Lung (tissue), 12 donors: ENCODE results near the gene AUNIP. TPM values are rescaled to one million over a fixed set of nuclear protein-coding genes. Genes with fewer than 3 reads are reported as not detected.

Source experiments
- ATAC-seq: fragments of 200-7000 bp; cut with Tn5 transposase; one replicate; pipeline ENCODE4 v1.9.1; 2020; ENCODE audit warnings: moderate number of reproducible peaks; ENCODE audit not compliant: insufficient read depth, low FRiP score
- DNase-seq, 3 donors: peaks; one replicate each; pipeline ENCODE4 v3.0.0-alpha.2; 2013 to 2017
- H3K27ac ChIP-seq, 2 donors: one replicate each; pipeline ENCODE4 v1.5.1; 2013; ENCODE audit warnings: mild to moderate bottlenecking in 2 of 2, moderate library complexity in 2 of 2, control low read depth in 1 of 2, inconsistent platforms in 1 of 2, low read depth in 1 of 2, low read length in 1 of 2
- H3K27me3 ChIP-seq, 3 donors: one replicate each; pipeline ENCODE4 v1.5.1; 2013; ENCODE audit warnings: low read length in 2 of 3; ENCODE audit not compliant: control insufficient read depth in 3 of 3, insufficient read depth in 3 of 3
- H3K36me3 ChIP-seq, 4 donors: one replicate each; pipeline ENCODE4 v1.5.1; 2013; ENCODE audit warnings: low read length in 4 of 4, mild to moderate bottlenecking in 1 of 4, moderate library complexity in 1 of 4; ENCODE audit not compliant: control insufficient read depth in 4 of 4, insufficient read depth in 4 of 4
- H3K4me1 ChIP-seq, 5 donors: one replicate each; pipeline ENCODE4 v1.5.1; 2013; ENCODE audit warnings: low read length in 5 of 5, mild to moderate bottlenecking in 2 of 5, moderate library complexity in 1 of 5; ENCODE audit not compliant: control insufficient read depth in 5 of 5, insufficient read depth in 5 of 5
- H3K4me3 ChIP-seq: one replicate; pipeline ENCODE4 v1.5.1; 2013; ENCODE audit warnings: mild to moderate bottlenecking, control low read depth, moderate library complexity
- H3K9ac ChIP-seq, 2 donors: one replicate each; pipeline ENCODE4 v1.5.1; 2013; ENCODE audit warnings: low read length in 2 of 2, control low read depth in 1 of 2; ENCODE audit not compliant: insufficient read depth in 1 of 2
- H3K9me3 ChIP-seq, 4 donors: one replicate each; pipeline ENCODE4 v1.5.1; 2013; ENCODE audit warnings: low read length in 3 of 4, mild to moderate bottlenecking in 1 of 4, moderate library complexity in 1 of 4; ENCODE audit not compliant: control insufficient read depth in 4 of 4, insufficient read depth in 3 of 4
- WGBS, 2 donors: extraction: QIAGEN DNeasy Blood & Tissue Kit; methylation state at CpG; one replicate each; pipeline ENCODE4 v1.1.7; 2013; 5-methylcytosine and 5-hydroxymethylcytosine counted together
- polyA plus RNA-seq, 2 donors: library from polyadenylated mRNA; stranded (reverse); fragments of 200-250 nt; gene quantifications; one replicate each; pipeline ENCODE4 v1.2.1, GENCODE V29; 2013
- total RNA-seq, 2 donors: library from RNA; depleted of rRNA in 1 of 2; stranded (reverse); fragments of >200 nt in 1 of 2; gene quantifications; one replicate each; pipeline ENCODE4 v1.2.1, GENCODE V29; 2014 to 2021
- TF ChIP-seq, protein P1 (sequence below): IDR thresholded peaks from 2 replicates; pipeline ENCODE4 v1.5.1; 2012; ENCODE audit warnings: mild to moderate bottlenecking; ENCODE audit errors: control extremely low read depth, extremely low read depth
- donor health status: control.
- donor health status: control.
- donor health status: Bipolar disorder and iron deficiency.
- donor health status: healthy.
- donor health status: DM: yes; HTN: yes; CAD: no.

Gene AUNIP
- total and polyA plus RNA-seq, 4 donors: 0.21 to 1.1 (median 0.29) TPM

DNA sequence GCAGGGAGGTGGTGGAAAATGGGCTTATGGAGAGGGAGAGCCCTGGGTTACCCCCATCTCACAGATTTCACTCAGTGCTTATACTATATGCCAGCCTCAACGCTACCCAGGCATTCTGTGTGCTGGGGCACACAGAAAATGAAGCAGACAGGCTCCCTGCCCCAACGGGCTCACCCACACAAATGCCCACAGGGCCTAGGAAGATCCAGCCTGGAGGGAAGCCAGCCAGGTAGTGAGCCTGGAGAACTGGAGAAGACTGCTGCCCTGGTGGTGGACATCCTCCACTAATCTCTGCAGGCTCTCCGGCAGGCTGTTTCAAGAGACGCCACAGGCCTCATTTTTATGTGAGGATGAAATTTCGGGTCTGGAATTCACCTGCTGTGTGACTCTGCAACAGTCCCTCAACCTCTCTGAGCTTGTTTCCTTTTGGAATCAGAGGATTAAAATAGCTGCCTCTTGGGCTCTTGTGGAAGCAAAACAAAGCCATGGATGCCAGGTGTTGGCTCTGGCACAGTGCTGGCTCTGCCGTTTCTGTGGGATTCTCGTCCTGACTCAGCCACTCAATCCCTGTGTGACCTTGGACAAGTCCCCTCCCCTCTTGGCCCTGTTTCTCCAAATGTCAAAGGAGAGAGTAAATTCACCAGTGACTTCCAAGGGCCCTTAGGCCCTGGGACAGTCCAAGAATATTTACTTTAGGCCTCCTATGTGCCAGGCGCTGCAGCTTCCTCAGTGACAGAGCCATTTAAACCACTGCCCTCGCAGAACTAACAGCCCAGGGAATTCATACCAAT lies 12.6 kb upstream of the AUNIP start:
- peaks cover 0 to 27% (median 9%) of the 10 kb centered on the region in 5 donors for H3K4me1 ChIP-seq
- H3K36me3 ChIP-seq: peaks cover 0 to 5% (median 1%) of the 10 kb centered on the region in 4 donors
- no peak for DNase-seq
- H3K9me3 ChIP-seq: no peaks in the 10 kb centered on the region
- no peak overlapping the region for H3K9ac ChIP-seq
- H3K27me3 ChIP-seq: no peaks in the 10 kb centered on the region
- H3K27ac ChIP-seq: peak overlapping the region in 1 of 2 donors; percentile 20
- no peak for ATAC-seq
- 67 to 77% methylated on average over 9 of the region's 9 CpGs for WGBS, 2 donors
- H3K4me3 ChIP-seq: no peak overlapping the region
- TF ChIP-seq, protein P1, sequence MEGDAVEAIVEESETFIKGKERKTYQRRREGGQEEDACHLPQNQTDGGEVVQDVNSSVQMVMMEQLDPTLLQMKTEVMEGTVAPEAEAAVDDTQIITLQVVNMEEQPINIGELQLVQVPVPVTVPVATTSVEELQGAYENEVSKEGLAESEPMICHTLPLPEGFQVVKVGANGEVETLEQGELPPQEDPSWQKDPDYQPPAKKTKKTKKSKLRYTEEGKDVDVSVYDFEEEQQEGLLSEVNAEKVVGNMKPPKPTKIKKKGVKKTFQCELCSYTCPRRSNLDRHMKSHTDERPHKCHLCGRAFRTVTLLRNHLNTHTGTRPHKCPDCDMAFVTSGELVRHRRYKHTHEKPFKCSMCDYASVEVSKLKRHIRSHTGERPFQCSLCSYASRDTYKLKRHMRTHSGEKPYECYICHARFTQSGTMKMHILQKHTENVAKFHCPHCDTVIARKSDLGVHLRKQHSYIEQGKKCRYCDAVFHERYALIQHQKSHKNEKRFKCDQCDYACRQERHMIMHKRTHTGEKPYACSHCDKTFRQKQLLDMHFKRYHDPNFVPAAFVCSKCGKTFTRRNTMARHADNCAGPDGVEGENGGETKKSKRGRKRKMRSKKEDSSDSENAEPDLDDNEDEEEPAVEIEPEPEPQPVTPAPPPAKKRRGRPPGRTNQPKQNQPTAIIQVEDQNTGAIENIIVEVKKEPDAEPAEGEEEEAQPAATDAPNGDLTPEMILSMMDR: no peak

DNA sequence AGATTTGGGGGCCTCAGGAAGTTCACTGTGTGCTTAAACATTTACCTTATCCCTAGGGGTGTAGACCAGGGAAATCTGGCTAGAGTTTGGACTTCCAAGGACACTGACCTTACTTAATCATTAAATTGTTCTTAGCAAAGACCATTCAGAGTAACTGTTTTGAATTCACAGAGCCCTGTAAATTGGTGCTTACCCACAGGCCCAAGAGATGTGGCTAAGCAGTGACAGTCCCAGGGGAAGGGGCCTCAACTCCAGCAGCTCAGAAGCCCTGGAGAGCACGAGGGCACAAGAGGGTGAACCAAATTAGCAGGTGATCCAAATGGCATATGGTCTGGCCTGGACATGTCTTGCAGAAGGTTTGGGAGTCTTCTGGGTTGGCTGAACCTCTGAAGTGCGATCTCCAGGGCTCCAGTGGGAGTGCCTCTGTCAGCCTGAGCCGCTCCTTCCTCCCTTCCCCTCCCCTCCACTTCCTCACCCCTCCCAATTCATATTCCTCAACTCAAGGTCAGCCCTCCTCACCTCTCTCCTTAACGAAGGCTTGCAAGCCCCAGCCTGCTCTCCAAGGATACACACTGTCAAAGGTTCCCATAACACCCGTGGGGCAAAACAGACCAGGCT lies 11.9 kb upstream of the AUNIP start:
- ATAC-seq: no peak
- no peaks in the 10 kb centered on the region for H3K9me3 ChIP-seq
- H3K9ac ChIP-seq: no peak overlapping the region
- peaks cover 0 to 5% (median 1%) of the 10 kb centered on the region in 4 donors for H3K36me3 ChIP-seq
- peak in 1 of 3 donors; percentile 53 for DNase-seq
- TF ChIP-seq, protein P1: no peak
- H3K4me3 ChIP-seq: no peak overlapping the region
- H3K27ac ChIP-seq: no peak overlapping the region
- peaks cover 0 to 25% (median 9%) of the 10 kb centered on the region in 5 donors for H3K4me1 ChIP-seq
- 14 to 25% methylated on average over 5 of the region's 5 CpGs for WGBS, 2 donors
- no peaks in the 10 kb centered on the region for H3K27me3 ChIP-seq

DNA sequence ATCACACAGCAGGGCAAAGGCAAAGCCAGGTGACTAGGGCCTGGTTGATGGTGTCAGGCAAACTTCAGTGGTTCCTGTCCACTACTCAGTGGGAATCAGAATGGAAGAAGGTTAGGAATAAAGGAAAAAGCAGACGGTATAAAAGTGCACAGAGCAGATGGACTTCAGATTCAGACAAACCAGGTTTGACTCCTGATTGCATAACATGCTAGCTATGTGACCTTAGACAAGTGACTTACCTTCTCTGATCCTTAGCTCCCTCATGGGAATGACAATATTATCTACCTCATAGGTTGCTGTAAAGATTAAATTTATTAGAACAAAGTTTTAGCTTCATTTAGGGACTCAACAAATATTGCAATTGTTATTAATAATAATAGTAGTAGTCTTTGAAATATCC lies 11.4 kb upstream of the AUNIP start:
- Histone ChIP-seq H3K9me3 (no peaks in the 10 kb centered on the region), H3K4me1 (peaks cover 0 to 21% (median 9%) of the 10 kb centered on the region in 5 donors), H3K9ac (no peak overlapping the region), H3K4me3 (no peak overlapping the region), H3K27me3 (no peaks in the 10 kb centered on the region), H3K27ac (no peak overlapping the region), H3K36me3 (peaks cover 0 to 5% (median 1%) of the 10 kb centered on the region in 4 donors)
- TF ChIP-seq, protein P1: no peak
- DNase-seq (no peak), ATAC-seq (no peak)
- WGBS, 2 donors: 89 to 91% methylated on average over 1 of the region's 1 CpG
